Brain microvascular endothelial cell (primary cell): ENCODE measurements around the gene TRIM9.
"Not testable (repeated sequence)": the region's sequence is repeated elsewhere in the genome, so short reads cannot be mapped to it uniquely, and the experiment has no call there.

ENCODE experiments used
- DNase-seq: peaks from one replicate; pipeline ENCODE4 v3.0.0-alpha.2; 2020
- H3K27ac ChIP-seq: fragments of 250-450 bp; sonication (Bioruptor Pico); 2 replicates; pipeline ENCODE4 v1.5.1; 2020; ENCODE audit warnings: mild to moderate bottlenecking, moderate library complexity
- H3K27me3 ChIP-seq: fragments of 250-450 bp; sonication (Bioruptor Pico); replicated peaks from 2 replicates; pipeline ENCODE4 v1.5.1; 2020; ENCODE audit warnings: mild to moderate bottlenecking
- H3K36me3 ChIP-seq: fragments of 250-450 bp; sonication (Bioruptor Pico); replicated peaks from 2 replicates; pipeline ENCODE4 v1.5.1; 2020; ENCODE audit warnings: mild to moderate bottlenecking
- H3K4me3 ChIP-seq: 2 replicates; pipeline ENCODE4 v1.5.1; 2011; ENCODE audit warnings: low read depth, mild to moderate bottlenecking, control low read depth, low read length, moderate library complexity
- in situ Hi-C: cut with HindIII; loops from 2 replicates; pipeline ENCODE4 v1.10.0; 2017; ENCODE audit warnings: low sequenced_read_pairs, low pct_ligation_motif_present
- TF ChIP-seq, protein P1 (sequence below): IDR thresholded peaks from 2 replicates; pipeline ENCODE4 v1.5.1; 2011; ENCODE audit warnings: low read depth, mild to moderate bottlenecking, moderate library complexity, low read length, control low read depth, inconsistent platforms; ENCODE audit errors: missing control alignments

The TRIM9 gene

GRCh38 chr14:50943261-50943942 is 151.5 kb downstream of the TRIM9 start:
- DNase-seq, result no peak
- TF ChIP-seq, protein P1, sequence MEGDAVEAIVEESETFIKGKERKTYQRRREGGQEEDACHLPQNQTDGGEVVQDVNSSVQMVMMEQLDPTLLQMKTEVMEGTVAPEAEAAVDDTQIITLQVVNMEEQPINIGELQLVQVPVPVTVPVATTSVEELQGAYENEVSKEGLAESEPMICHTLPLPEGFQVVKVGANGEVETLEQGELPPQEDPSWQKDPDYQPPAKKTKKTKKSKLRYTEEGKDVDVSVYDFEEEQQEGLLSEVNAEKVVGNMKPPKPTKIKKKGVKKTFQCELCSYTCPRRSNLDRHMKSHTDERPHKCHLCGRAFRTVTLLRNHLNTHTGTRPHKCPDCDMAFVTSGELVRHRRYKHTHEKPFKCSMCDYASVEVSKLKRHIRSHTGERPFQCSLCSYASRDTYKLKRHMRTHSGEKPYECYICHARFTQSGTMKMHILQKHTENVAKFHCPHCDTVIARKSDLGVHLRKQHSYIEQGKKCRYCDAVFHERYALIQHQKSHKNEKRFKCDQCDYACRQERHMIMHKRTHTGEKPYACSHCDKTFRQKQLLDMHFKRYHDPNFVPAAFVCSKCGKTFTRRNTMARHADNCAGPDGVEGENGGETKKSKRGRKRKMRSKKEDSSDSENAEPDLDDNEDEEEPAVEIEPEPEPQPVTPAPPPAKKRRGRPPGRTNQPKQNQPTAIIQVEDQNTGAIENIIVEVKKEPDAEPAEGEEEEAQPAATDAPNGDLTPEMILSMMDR, result no peak
- no peak overlapping the region for H3K27ac ChIP-seq
- no peaks in the 10 kb centered on the region for H3K27me3 ChIP-seq
- peak overlapping the region; percentile 80 for H3K4me3 ChIP-seq
- in situ Hi-C loops, result no loop called here
- no peaks in the 10 kb centered on the region for H3K36me3 ChIP-seq

DNA sequence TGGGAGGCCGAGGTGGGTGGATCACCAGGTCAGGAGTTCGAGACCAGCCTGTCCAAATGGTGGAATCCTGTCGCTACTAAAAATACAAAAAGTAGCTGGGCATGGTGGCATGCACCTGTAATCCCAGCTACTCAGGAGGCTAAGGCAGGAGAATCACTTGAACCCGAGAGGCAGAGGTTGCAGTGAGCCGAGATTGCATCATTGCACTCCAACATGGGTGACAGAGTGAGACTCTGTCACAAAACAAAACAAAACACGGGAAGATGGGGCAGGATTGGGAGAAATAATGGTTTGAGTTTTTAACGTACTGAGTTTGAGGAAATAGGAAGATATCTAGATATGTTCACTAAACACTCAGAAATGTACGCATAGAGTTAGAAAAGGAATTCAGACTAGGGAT is 153.3 kb downstream of the TRIM9 start:
- in situ Hi-C loops, H3K27me3 ChIP-seq, H3K4me3 ChIP-seq, DNase-seq, H3K27ac ChIP-seq, H3K36me3 ChIP-seq: not testable (repeated sequence)

DNA sequence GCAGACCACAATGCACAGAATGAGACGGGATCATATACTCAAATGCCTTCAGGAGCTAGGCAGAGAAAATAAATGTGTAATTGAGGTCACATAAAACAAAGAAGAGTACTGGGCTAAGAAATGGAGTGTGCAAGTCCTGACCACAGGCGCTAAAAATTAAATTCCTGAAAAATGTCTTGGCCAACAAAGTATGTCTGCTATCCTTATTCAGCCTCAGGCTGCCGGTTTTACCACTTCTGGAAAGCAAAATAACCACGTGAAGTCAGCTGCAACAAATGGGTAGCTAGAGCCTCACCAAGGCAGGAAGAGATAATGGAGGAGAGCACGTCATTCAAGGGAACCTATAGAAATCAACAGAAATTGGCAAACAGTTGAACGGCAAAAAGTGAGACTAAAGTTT is 153.8 kb downstream of the TRIM9 start:
- TF ChIP-seq, protein P1, result no peak
- no peaks in the 10 kb centered on the region for H3K36me3 ChIP-seq
- DNase-seq, result no peak
- in situ Hi-C loops, result no loop called here
- H3K27ac ChIP-seq, result no peak overlapping the region
- H3K4me3 ChIP-seq, result no peak overlapping the region
- no peaks in the 10 kb centered on the region for H3K27me3 ChIP-seq

GRCh38 chr14:50937800-50938199 is 157.1 kb downstream of the TRIM9 start:
- Histone ChIP-seq H3K4me3 (no peak overlapping the region), H3K27me3 (no peaks in the 10 kb centered on the region), H3K27ac (no peak overlapping the region), H3K36me3 (peaks cover 13% of the 10 kb centered on the region)
- TF ChIP-seq, protein P1, result no peak
- no peak for DNase-seq
- in situ Hi-C loops, result no loop called here

DNA sequence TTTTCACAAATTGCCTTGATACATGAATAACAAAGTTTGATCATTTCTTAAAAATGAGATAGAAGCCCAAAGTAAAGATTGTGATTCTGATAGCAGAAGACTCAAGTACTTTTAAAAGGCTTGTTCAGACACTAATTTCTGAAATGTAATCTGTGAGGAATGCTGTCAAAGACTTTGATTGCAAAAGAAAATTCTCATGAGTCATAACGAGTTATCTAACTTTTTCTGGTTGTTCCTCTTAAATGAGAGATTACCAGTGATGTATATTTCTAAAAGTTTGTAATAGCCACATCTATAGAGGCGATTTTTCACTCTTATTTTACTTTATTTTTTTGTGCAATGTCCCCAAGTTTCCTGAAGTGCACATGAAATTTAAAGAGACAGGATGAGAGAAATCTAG is 157.6 kb downstream of the TRIM9 start:
- in situ Hi-C loops, result no loop called here
- Histone ChIP-seq H3K4me3 (no peak overlapping the region), H3K27me3 (no peaks in the 10 kb centered on the region), H3K27ac (no peak overlapping the region), H3K36me3 (peaks cover 13% of the 10 kb centered on the region)
- TF ChIP-seq, protein P1, result no peak
- no peak for DNase-seq

DNA sequence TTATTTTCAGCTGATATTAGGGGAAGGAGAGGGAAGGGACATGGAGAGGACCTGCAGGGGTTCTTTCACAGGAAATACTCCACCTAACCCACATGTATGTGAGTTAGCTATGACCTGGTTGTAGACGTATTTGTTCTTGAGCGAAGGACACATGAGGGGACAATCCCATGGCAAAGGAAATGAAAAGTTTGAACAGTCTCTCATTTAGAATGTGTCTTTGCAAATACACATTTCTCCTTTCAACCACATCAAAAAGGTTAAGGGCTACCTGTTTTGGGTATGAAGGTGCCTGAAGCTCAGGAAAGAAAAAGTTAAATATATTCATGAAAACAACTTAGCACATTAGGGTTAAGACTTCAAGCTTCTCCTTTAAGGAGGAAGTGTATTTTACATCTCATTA is 158.0 kb downstream of the TRIM9 start:
- no peak for DNase-seq
- Histone ChIP-seq H3K4me3 (no peak overlapping the region), H3K36me3 (peaks cover 13% of the 10 kb centered on the region), H3K27ac (no peak overlapping the region), H3K27me3 (no peaks in the 10 kb centered on the region)
- TF ChIP-seq, protein P1, result no peak
- in situ Hi-C loops, result no loop called here
